Gastrocnemius medialis (tissue), 4 donors: ENCODE results near the gene UNC5CL. TPM values are rescaled to one million over a fixed set of nuclear protein-coding genes. Genes with fewer than 3 reads are reported as not detected.

Source experiments
- ATAC-seq, 2 donors: fragments of 150-250 bp; one replicate each; pipeline ENCODE4 v1.9.1; 2016
- DNase-seq, 2 donors: peaks; one replicate each; pipeline ENCODE4 v3.0.0-alpha.2; 2019
- H3K27ac ChIP-seq, 4 donors: fragments of 200-600 bp; sonication (generic); 1 replicate in 1 of 4; 2 replicates in 3 of 4; pipeline ENCODE4 v1.5.1; 2016 to 2018; ENCODE audit warnings: mild to moderate bottlenecking in 2 of 4, moderate library complexity in 1 of 4
- H3K27me3 ChIP-seq, 3 donors: fragments of 200-600 bp; sonication (generic) in 2 of 3; 1 replicate in 1 of 3; 2 replicates in 2 of 3; pipeline versions ENCODE4 v1.5.1 to v1.6.0; 2016 to 2019; ENCODE audit warnings: mild to moderate bottlenecking in 1 of 3, moderate library complexity in 1 of 3
- H3K36me3 ChIP-seq, 2 donors: fragments of 200-600 bp; sonication (generic) in 1 of 2; one replicate each; pipeline ENCODE4 v1.5.1; 2017 to 2018
- H3K4me1 ChIP-seq, 2 donors: fragments of 200-600 bp; sonication (generic) in 1 of 2; one replicate each; pipeline ENCODE4 v1.5.1; 2016 to 2017; ENCODE audit warnings: mild to moderate bottlenecking in 2 of 2
- H3K4me3 ChIP-seq, 4 donors: fragments of 200-600 bp; sonication (generic) in 3 of 4; 1 replicate in 1 of 4; 2 replicates in 3 of 4; pipeline ENCODE4 v1.5.1; 2016 to 2019; ENCODE audit warnings: mild to moderate bottlenecking in 2 of 4
- H3K9me3 ChIP-seq, 3 donors: fragments of 200-600 bp; sonication (generic) in 2 of 3; 1 replicate in 1 of 3; 2 replicates in 2 of 3; pipeline ENCODE4 v1.5.1; 2016 to 2019
- POLR2A ChIP-seq, 2 donors: fragments of 450-650 bp; IDR thresholded peaks; one replicate each; pipeline ENCODE4 v1.6.1; 2017; ENCODE audit warnings: antibody characterized with exemption in 2 of 2, mild to moderate bottlenecking in 2 of 2, moderate library complexity in 2 of 2
- in situ Hi-C, 4 donors: fragments of 200-750 bp; cut with MboI; loops; one replicate each; pipeline versions ENCODE4 v1.15.0 to v1.8.0; 2017; ENCODE audit warnings: low sequenced_read_pairs in 4 of 4
- intact Hi-C: fragments of 100-400 bp; cut with DNase I; formaldehyde crosslinking; loops from one replicate; pipeline ENCODE4 v1.15.1; 2023; ENCODE audit warnings: low total_unique reads
- total RNA-seq, 4 donors: library from RNA; depleted of rRNA; stranded (reverse); fragments of >200 nt; gene quantifications; one replicate each; pipeline versions ENCODE4 v1.1.0 to v1.2.3, GENCODE V29; 2016
- TF ChIP-seq, protein P1 (sequence below), 5 experiments: fragments of 450-650 bp in 3 of 5; fragments of 200-600 bp in 2 of 5; sonication (generic) in 2 of 5; IDR thresholded peaks in 4 of 5; conservative IDR thresholded peaks in 1 of 5; 1 replicate in 4 of 5; 2 replicates in 1 of 5; pipeline ENCODE4 v1.5.1; 2016 to 2019; ENCODE audit warnings: antibody characterized with exemption in 5 of 5, mild to moderate bottlenecking in 3 of 5, moderate library complexity in 3 of 5

UNC5CL gene
- total RNA-seq, 4 donors from 2014 or later, result 0.20 to 0.52 (median 0.29) TPM

DNA sequence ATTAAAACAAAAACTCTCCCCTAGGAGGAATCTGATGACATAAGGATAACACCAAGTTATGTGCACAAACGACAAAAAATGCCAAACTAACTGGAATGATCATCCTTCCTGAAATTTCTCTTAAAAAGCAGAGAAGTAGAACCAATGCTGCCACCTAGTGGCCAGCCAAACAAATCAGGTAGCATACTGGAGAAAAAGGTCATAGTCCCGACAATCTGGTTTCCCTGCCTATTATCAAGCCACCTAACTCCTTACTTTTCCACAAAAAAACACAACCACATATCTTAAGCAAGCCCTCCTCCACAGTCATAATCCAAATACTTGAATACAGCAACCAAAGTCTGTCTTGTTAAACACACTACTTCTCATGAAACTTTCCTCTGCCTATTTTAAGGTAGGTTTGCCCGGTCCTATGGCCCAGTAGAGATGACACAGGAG lies 27.9 kb upstream of the UNC5CL start:
- H3K9me3 ChIP-seq, result no peaks in the 10 kb centered on the region
- TF ChIP-seq POLR2A (IDR thresholded peaks at IDR 0.05), result no peak
- TF ChIP-seq, protein P1, sequence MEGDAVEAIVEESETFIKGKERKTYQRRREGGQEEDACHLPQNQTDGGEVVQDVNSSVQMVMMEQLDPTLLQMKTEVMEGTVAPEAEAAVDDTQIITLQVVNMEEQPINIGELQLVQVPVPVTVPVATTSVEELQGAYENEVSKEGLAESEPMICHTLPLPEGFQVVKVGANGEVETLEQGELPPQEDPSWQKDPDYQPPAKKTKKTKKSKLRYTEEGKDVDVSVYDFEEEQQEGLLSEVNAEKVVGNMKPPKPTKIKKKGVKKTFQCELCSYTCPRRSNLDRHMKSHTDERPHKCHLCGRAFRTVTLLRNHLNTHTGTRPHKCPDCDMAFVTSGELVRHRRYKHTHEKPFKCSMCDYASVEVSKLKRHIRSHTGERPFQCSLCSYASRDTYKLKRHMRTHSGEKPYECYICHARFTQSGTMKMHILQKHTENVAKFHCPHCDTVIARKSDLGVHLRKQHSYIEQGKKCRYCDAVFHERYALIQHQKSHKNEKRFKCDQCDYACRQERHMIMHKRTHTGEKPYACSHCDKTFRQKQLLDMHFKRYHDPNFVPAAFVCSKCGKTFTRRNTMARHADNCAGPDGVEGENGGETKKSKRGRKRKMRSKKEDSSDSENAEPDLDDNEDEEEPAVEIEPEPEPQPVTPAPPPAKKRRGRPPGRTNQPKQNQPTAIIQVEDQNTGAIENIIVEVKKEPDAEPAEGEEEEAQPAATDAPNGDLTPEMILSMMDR (IDR thresholded peaks at IDR 0.05 in 4 of 5, conservative IDR thresholded peaks at IDR 0.05 in 1 of 5), result peak; percentile 83 to 86 (median 86)
- H3K27ac ChIP-seq, result peak overlapping the region; percentile 96 to 99 (median 98)
- H3K4me3 ChIP-seq, result no peak overlapping the region
- peaks cover 0 to 41% of the 10 kb centered on the region in 2 donors for H3K36me3 ChIP-seq
- ATAC-seq (no peak), DNase-seq (peak; percentile 52 to 72)
- peaks cover 36 to 48% of the 10 kb centered on the region in 2 donors for H3K4me1 ChIP-seq
- intact Hi-C loops, result loop anchor here (2.0 kb wide), 1 partner anchor 60 kb away; no protein-coding TSS in a partner anchor
- H3K27me3 ChIP-seq, result no peaks in the 10 kb centered on the region
- in situ Hi-C loops, result loop anchor here in 2 of 4 donors (5.0 kb wide), 1 partner anchor 40 kb away; no protein-coding TSS in a partner anchor

DNA sequence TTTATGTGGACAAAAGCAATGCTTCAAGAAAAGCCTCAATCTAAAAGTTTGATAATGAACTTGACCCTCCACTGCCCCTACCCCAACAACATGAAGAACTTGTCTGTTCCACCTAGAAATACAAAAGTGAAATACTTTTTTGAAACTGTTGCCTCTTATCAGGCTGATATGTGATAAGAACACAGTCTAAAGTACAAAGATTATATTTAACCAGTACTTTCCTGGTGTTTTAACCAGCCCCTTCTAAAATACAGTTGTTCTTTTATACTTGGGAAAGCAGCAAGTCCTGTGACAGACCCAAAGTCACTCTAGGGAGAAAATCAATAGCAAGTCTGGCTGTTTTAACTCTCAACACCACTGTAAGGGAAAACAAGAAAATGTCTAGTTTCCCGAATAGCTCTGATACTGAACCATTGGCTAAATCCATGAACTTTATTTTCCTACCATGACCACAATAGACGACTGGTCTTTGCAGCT lies 26.6 kb upstream of the UNC5CL start:
- in situ Hi-C loops, result loop anchor here in 2 of 4 donors (5.0 kb wide), 1 partner anchor 38 kb away; no protein-coding TSS in a partner anchor
- Histone ChIP-seq H3K4me1 (peaks cover 44 to 51% of the 10 kb centered on the region in 2 donors), H3K27me3 (no peaks in the 10 kb centered on the region), H3K36me3 (peaks cover 0 to 45% of the 10 kb centered on the region in 2 donors), H3K4me3 (no peak overlapping the region), H3K27ac (peak overlapping the region; percentile 96 to 99 (median 98)), H3K9me3 (no peaks in the 10 kb centered on the region)
- no peak for DNase-seq
- TF ChIP-seq, protein P1 (IDR thresholded peaks at IDR 0.05 in 4 of 5, conservative IDR thresholded peaks at IDR 0.05 in 1 of 5), result no peak
- TF ChIP-seq POLR2A (IDR thresholded peaks at IDR 0.05), result no peak
- intact Hi-C loops, result loop anchor here (2.0 kb wide), 1 partner anchor 59 kb away; no protein-coding TSS in a partner anchor
- no peak for ATAC-seq

DNA sequence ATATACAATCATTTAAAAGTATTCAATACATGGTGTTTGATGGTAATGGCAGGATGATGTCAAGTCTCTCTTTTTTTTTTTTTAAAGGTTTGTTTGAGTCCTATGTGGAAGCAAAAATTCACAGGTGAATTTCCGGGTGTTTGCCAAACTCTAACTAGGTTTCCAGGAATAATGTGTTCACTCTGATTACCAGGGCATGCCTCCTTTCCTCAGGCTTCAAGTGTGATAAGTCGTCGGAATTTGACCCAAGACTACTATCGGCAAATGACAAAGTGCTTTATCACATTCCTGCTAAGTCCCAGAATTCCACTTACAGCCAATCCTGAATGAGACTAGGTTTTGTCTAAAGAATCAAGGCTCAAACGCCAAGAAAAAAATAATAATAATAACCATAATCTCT lies 25.8 kb upstream of the UNC5CL start:
- TF ChIP-seq, protein P1 (IDR thresholded peaks at IDR 0.05 in 4 of 5, conservative IDR thresholded peaks at IDR 0.05 in 1 of 5), result no peak
- TF ChIP-seq POLR2A (IDR thresholded peaks at IDR 0.05), result no peak
- Histone ChIP-seq H3K4me3 (no peak overlapping the region), H3K27ac (peak overlapping the region; percentile 96 to 99 (median 98)), H3K27me3 (no peaks in the 10 kb centered on the region), H3K9me3 (no peaks in the 10 kb centered on the region), H3K36me3 (peaks cover 0 to 45% of the 10 kb centered on the region in 2 donors), H3K4me1 (peaks cover 52% of the 10 kb centered on the region in 2 donors)
- ATAC-seq (no peak), DNase-seq (no peak)
- in situ Hi-C loops (loop anchor here in 2 of 4 donors (5.0 kb wide), 1 partner anchor 38 kb away; no protein-coding TSS in a partner anchor), intact Hi-C loops (loop anchor here (1.0 kb wide), 1 partner anchor 37 kb away; no protein-coding TSS in a partner anchor)

DNA sequence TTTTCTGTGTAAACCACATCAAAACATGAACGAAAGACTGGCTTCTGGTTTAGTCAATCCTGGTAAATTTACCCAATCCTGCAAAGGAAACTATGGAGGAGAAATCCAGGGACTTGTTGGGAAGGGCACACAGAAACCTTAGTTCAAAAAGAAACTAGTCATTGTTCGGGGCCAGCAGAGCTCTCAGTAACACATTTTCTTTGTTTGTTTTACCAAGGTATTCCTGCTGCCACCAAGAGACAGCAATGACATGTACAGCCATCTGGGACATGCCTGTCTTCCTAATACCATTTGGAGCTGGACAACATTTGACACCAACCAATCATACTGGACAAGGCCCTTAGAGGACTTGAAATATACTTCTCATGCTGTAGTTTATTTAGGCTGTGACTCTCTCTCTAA lies 24.9 kb upstream of the UNC5CL start:
- Histone ChIP-seq H3K36me3 (peaks cover 0 to 41% of the 10 kb centered on the region in 2 donors), H3K27ac (peak overlapping the region; percentile 96 to 99 (median 98)), H3K4me3 (peak overlapping the region in 3 of 4 donors; percentile 14 to 34 (median 26)), H3K9me3 (no peaks in the 10 kb centered on the region), H3K4me1 (peaks cover 61% of the 10 kb centered on the region in 2 donors), H3K27me3 (no peaks in the 10 kb centered on the region)
- DNase-seq (peak; percentile 39 to 44), ATAC-seq (peak; percentile 83 to 87)
- intact Hi-C loops, result loop anchor here (1.0 kb wide), 1 partner anchor 36 kb away; no protein-coding TSS in a partner anchor
- TF ChIP-seq, protein P1 (IDR thresholded peaks at IDR 0.05 in 4 of 5, conservative IDR thresholded peaks at IDR 0.05 in 1 of 5), result no peak
- TF ChIP-seq POLR2A (IDR thresholded peaks at IDR 0.05), result peak; percentile 42 to 70
- in situ Hi-C loops, result no loop called here
